GM23248 (cell line): ENCODE data around the gene PTGES. TPM values are rescaled to one million over a fixed set of nuclear protein-coding genes. Genes with fewer than 3 reads are reported as not detected.
A peak's percentile ranks its signal among the peaks of the same experiment; 100 is the strongest.

Experiments
- DNase-seq: peaks from one replicate; pipeline ENCODE4 v3.0.0-alpha.2; 2015
- H2AFZ ChIP-seq: fragments of 200-600 bp; sonication (generic); 2 replicates; pipeline ENCODE4 v1.6.1; 2016; ENCODE audit warnings: antibody characterized with exemption
- H3F3A ChIP-seq: fragments of 200-600 bp; sonication (generic); 2 replicates; pipeline ENCODE4 v1.6.1; 2016; ENCODE audit warnings: mild to moderate bottlenecking, antibody characterized with exemption, mixed run types; ENCODE audit not compliant: insufficient read depth
- H3K27ac ChIP-seq: fragments of 200-600 bp; sonication (generic); 2 replicates; pipeline ENCODE4 v1.5.1; 2016; ENCODE audit warnings: mild to moderate bottlenecking
- H3K27me3 ChIP-seq: fragments of 200-600 bp; sonication (generic); replicated peaks from 2 replicates; pipeline ENCODE4 v1.6.1; 2016; ENCODE audit warnings: mild to moderate bottlenecking; ENCODE audit not compliant: insufficient read depth
- H3K36me3 ChIP-seq: fragments of 200-600 bp; sonication (generic); 2 replicates; pipeline ENCODE4 v1.6.1; 2016; ENCODE audit warnings: low read depth, mild to moderate bottlenecking
- H3K4me1 ChIP-seq: fragments of 200-600 bp; sonication (generic); 2 replicates; pipeline ENCODE4 v1.6.1; 2016; ENCODE audit warnings: mild to moderate bottlenecking; ENCODE audit not compliant: insufficient read depth
- H3K4me2 ChIP-seq: fragments of 200-600 bp; sonication (generic); one replicate; pipeline ENCODE4 v1.6.1; 2016; ENCODE audit warnings: mild to moderate bottlenecking; ENCODE audit not compliant: unreplicated experiment
- H3K4me3 ChIP-seq: fragments of 200-600 bp; sonication (generic); 2 replicates; pipeline ENCODE4 v1.5.1; 2016; ENCODE audit warnings: mild to moderate bottlenecking
- H3K79me2 ChIP-seq: fragments of 200-600 bp; sonication (generic); 2 replicates; pipeline ENCODE4 v1.6.1; 2016; ENCODE audit warnings: mild to moderate bottlenecking; ENCODE audit not compliant: insufficient read depth
- H3K9ac ChIP-seq: fragments of 200-600 bp; sonication (generic); 2 replicates; pipeline ENCODE4 v1.6.1; 2016; ENCODE audit warnings: mild to moderate bottlenecking
- H3K9me2 ChIP-seq: fragments of 200-600 bp; sonication (generic); 2 replicates; pipeline ENCODE4 v1.6.1; 2016; ENCODE audit warnings: mixed run types, mild to moderate bottlenecking, moderate library complexity; ENCODE audit not compliant: insufficient read depth
- H3K9me3 ChIP-seq: fragments of 200-600 bp; sonication (generic); one replicate; pipeline ENCODE4 v1.6.1; 2017; ENCODE audit warnings: low read depth
- H4K20me1 ChIP-seq: fragments of 200-600 bp; sonication (generic); 2 replicates; pipeline ENCODE4 v1.6.0; 2016; ENCODE audit not compliant: insufficient read depth
- EZH2 ChIP-seq: fragments of 200-600 bp; sonication (generic); IDR thresholded peaks from 2 replicates; pipeline ENCODE4 v1.6.1; 2018; ENCODE audit warnings: antibody characterized with exemption, mild to moderate bottlenecking; ENCODE audit not compliant: insufficient read depth, poor library complexity, severe bottlenecking
- EZH2phosphoT487 ChIP-seq: fragments of 200-600 bp; sonication (generic); IDR thresholded peaks from 2 replicates; pipeline ENCODE4 v1.6.1; 2018; ENCODE audit warnings: antibody characterized with exemption, moderate library complexity, mild to moderate bottlenecking, low read depth; ENCODE audit not compliant: insufficient read depth
- WGBS, 2 experiments: methylation state at CpG; one replicate each; pipeline ENCODE4 v1.1.6; 2015 to 2017; ENCODE audit warnings: low lambda C conversion rate in 2 of 2, low coverage in 1 of 2; ENCODE audit errors: missing lambda C conversion rate in 2 of 2; 5-methylcytosine and 5-hydroxymethylcytosine counted together
- in situ Hi-C: fragments of 300-500 bp; cut with MboI; formaldehyde crosslinking; loops from 2 replicates; pipeline ENCODE4 v1.15.0; 2020
- polyA plus RNA-seq: library from polyadenylated mRNA; unstranded; fragments of >200 nt; fragmentation: Nextera tagmentation; extraction: Ambion mirVana; gene quantifications from 2 replicates; pipeline ENCODE4 v1.2.1, GENCODE V29; 2016
- total RNA-seq: library from RNA; depleted of rRNA; stranded (reverse); fragments of >200 nt; shearing (Covaris generic); gene quantifications from 2 replicates; pipeline ENCODE4 v1.2.3, GENCODE V29; 2014

PTGES gene
- total and polyA plus RNA-seq, 2 experiments from 2014 or later, result 12.6 to 22.0 TPM

GRCh38 chr9:129697656-129698253, 55.1 kb downstream of the PTGES start:
- no peaks in the 10 kb centered on the region for H3K9me3 ChIP-seq
- H3K9ac ChIP-seq, result peak overlapping the region; percentile 99
- in situ Hi-C loops, result no loop called here
- peak overlapping the region; percentile 65 for H3K4me3 ChIP-seq
- no peaks in the 10 kb centered on the region for H3K9me2 ChIP-seq
- peaks cover 7% of the 10 kb centered on the region; the same call in 1 of the 2 replicates for H3K36me3 ChIP-seq
- peak overlapping the region; percentile 100 for H3K27ac ChIP-seq
- H3K27me3 ChIP-seq, result no peaks in the 10 kb centered on the region
- TF ChIP-seq EZH2 (no peak), EZH2phosphoT487 (no peak)
- peak overlapping the region; percentile 91 for H3K4me2 ChIP-seq
- H2AFZ ChIP-seq, result no peak overlapping the region
- H3F3A ChIP-seq, result peaks cover 77% of the 10 kb centered on the region
- H4K20me1 ChIP-seq, result no peaks in the 10 kb centered on the region
- WGBS, 2 experiments, result 1 to 2% methylated on average over 13 to 19 of the region's 25 CpGs
- peak; percentile 95 for DNase-seq
- H3K79me2 ChIP-seq, result peaks cover 83% of the 10 kb centered on the region
- H3K4me1 ChIP-seq, result peaks cover 80% of the 10 kb centered on the region

GRCh38 chr9:129696944-129697655, 55.7 kb downstream of the PTGES start:
- H3K27me3 ChIP-seq, result no peaks in the 10 kb centered on the region
- H3K79me2 ChIP-seq, result peaks cover 87% of the 10 kb centered on the region
- H3K27ac ChIP-seq, result peak overlapping the region; percentile 100
- H3K4me2 ChIP-seq, result peak overlapping the region; percentile 91
- H3K9ac ChIP-seq, result peak overlapping the region; percentile 99
- H4K20me1 ChIP-seq, result no peaks in the 10 kb centered on the region
- H3K9me3 ChIP-seq, result no peaks in the 10 kb centered on the region
- peaks cover 79% of the 10 kb centered on the region for H3F3A ChIP-seq
- peaks cover 73% of the 10 kb centered on the region for H3K4me1 ChIP-seq
- no peaks in the 10 kb centered on the region for H3K9me2 ChIP-seq
- no peak overlapping the region for H2AFZ ChIP-seq
- WGBS, 2 experiments, result 1% methylated on average over 26 to 43 of the region's 71 CpGs
- H3K36me3 ChIP-seq, result peaks cover 12% of the 10 kb centered on the region; the same call in 1 of the 2 replicates
- H3K4me3 ChIP-seq, result peak overlapping the region; percentile 65
- DNase-seq, result peak; percentile 97
- no peak for TF ChIP-seq EZH2phosphoT487
- TF ChIP-seq EZH2, result no peak
- in situ Hi-C loops, result no loop called here

GRCh38 chr9:129695870-129696269, 57.0 kb downstream of the PTGES start:
- Histone ChIP-seq H3K4me2 (peak overlapping the region; percentile 91), H3K36me3 (peaks cover 12% of the 10 kb centered on the region; the same call in 1 of the 2 replicates), H3K27me3 (no peaks in the 10 kb centered on the region), H3K9me2 (no peaks in the 10 kb centered on the region), H3F3A (peaks cover 69% of the 10 kb centered on the region), H3K27ac (peak overlapping the region; percentile 100), H3K4me1 (peaks cover 61% of the 10 kb centered on the region), H3K4me3 (no peak overlapping the region), H2AFZ (no peak overlapping the region), H3K79me2 (peaks cover 87% of the 10 kb centered on the region), H3K9me3 (no peaks in the 10 kb centered on the region), H4K20me1 (no peaks in the 10 kb centered on the region), H3K9ac (peak overlapping the region; percentile 99)
- DNase-seq, result no peak
- WGBS, 2 experiments, result 46 to 55% methylated on average over 3 of the region's 3 CpGs
- TF ChIP-seq EZH2 (no peak), EZH2phosphoT487 (no peak)
- in situ Hi-C loops, result no loop called here

- H2AFZ ChIP-seq, result no peak overlapping the region
- no peaks in the 10 kb centered on the region for H3K9me3 ChIP-seq
- H3K79me2 ChIP-seq, result peaks cover 87% of the 10 kb centered on the region
- no peak for TF ChIP-seq EZH2
- no peak for TF ChIP-seq EZH2phosphoT487
- H4K20me1 ChIP-seq, result no peaks in the 10 kb centered on the region
- no peaks in the 10 kb centered on the region for H3K27me3 ChIP-seq
- H3K27ac ChIP-seq, result peak overlapping the region; percentile 100
- no peak overlapping the region for H3K4me3 ChIP-seq
- peak overlapping the region; percentile 19 for H3K4me2 ChIP-seq
- peak; percentile 74 for DNase-seq
- peaks cover 49% of the 10 kb centered on the region for H3K4me1 ChIP-seq
- in situ Hi-C loops, result no loop called here
- WGBS, 2 experiments, result 4 to 6% methylated on average over 11 of the region's 11 CpGs
- H3F3A ChIP-seq, result peaks cover 59% of the 10 kb centered on the region
- H3K9me2 ChIP-seq, result no peaks in the 10 kb centered on the region
- H3K36me3 ChIP-seq, result peaks cover 8% of the 10 kb centered on the region; the same call in 1 of the 2 replicates
- peak overlapping the region; percentile 99 for H3K9ac ChIP-seq
Observed at GRCh38 chr9:129694243-129694646, 58.6 kb downstream of the PTGES start.
